Kidney epithelial cell (primary cell): ENCODE results near the gene GPR108. TPM values are rescaled to one million over a fixed set of nuclear protein-coding genes. Genes with fewer than 3 reads are reported as not detected.

ENCODE experiments used
- DNase-seq: peaks from one replicate; pipeline ENCODE4 v3.0.0-alpha.2; 2010; ENCODE audit warnings: low read depth
- H3K27me3 ChIP-seq: 2 replicates; pipeline ENCODE4 v1.6.0; 2011; ENCODE audit warnings: low read length; ENCODE audit not compliant: control insufficient read depth, insufficient read depth
- H3K36me3 ChIP-seq: 2 replicates; pipeline ENCODE4 v1.5.1; 2011; ENCODE audit warnings: low read length; ENCODE audit not compliant: control insufficient read depth, insufficient read depth
- H3K4me3 ChIP-seq: 2 replicates; pipeline ENCODE4 v1.5.1; 2011; ENCODE audit warnings: low read depth, mild to moderate bottlenecking, control low read depth, low read length
- CTCF ChIP-seq: IDR thresholded peaks from 2 replicates; pipeline ENCODE4 v1.5.1; 2011; ENCODE audit warnings: mild to moderate bottlenecking, moderate library complexity, low read length, control low read depth, inconsistent platforms; ENCODE audit not compliant: insufficient read depth, poor library complexity, severe bottlenecking
- total RNA-seq: library from RNA; depleted of rRNA; stranded (reverse); fragments of >200 nt; gene quantifications from 2 replicates; pipeline ENCODE4 v1.2.3, GENCODE V29; 2015

The GPR108 gene
- total RNA-seq, 1 donor from 2014 or later: 66.6 TPM

- Histone ChIP-seq H3K27me3 (no peaks in the 10 kb centered on the region), H3K4me3 (no peak overlapping the region), H3K36me3 (no peaks in the 10 kb centered on the region)
- no peak for DNase-seq
- TF ChIP-seq CTCF: no peak
Measured at GRCh38 chr19:6724631-6725492, 12.5 kb downstream of the GPR108 start.

- Histone ChIP-seq H3K4me3 (no peak overlapping the region), H3K36me3 (no peaks in the 10 kb centered on the region), H3K27me3 (no peaks in the 10 kb centered on the region)
- no peak for TF ChIP-seq CTCF
- DNase-seq: no peak
Measured at GRCh38 chr19:6723738-6724137, 13.6 kb downstream of the GPR108 start.

GRCh38 chr19:6723108-6723618, 14.2 kb downstream of the GPR108 start:
- TF ChIP-seq CTCF: no peak
- no peak for DNase-seq
- Histone ChIP-seq H3K27me3 (no peaks in the 10 kb centered on the region), H3K4me3 (no peak overlapping the region), H3K36me3 (no peaks in the 10 kb centered on the region)

- no peaks in the 10 kb centered on the region for H3K36me3 ChIP-seq
- no peak for DNase-seq
- no peak overlapping the region for H3K4me3 ChIP-seq
- no peaks in the 10 kb centered on the region for H3K27me3 ChIP-seq
- no peak for TF ChIP-seq CTCF
Measured at GRCh38 chr19:6721773-6722172, 15.6 kb downstream of the GPR108 start.

GRCh38 chr19:6721138-6721474, 16.3 kb downstream of the GPR108 start:
- Histone ChIP-seq H3K4me3 (no peak overlapping the region), H3K27me3 (no peaks in the 10 kb centered on the region), H3K36me3 (no peaks in the 10 kb centered on the region)
- TF ChIP-seq CTCF: no peak
- DNase-seq: no peak
